Measurements from ENCODE around the gene FAM20C. TPM values are rescaled to one million over a fixed set of nuclear protein-coding genes. Genes with fewer than 3 reads are reported as not detected.

FAM20C gene
- total RNA-seq, 1 donor from 2014 or later, result 10.0 TPM

- Histone ChIP-seq H3K9me3 (ENCODE audit: insufficient read depth, low read depth, low read length) (peaks cover 8% of the 10 kb centered on the region), H3K9ac (ENCODE audit: low read length) (no peak overlapping the region), H3K36me3 (ENCODE audit: insufficient read depth, low read length) (peaks cover 52% of the 10 kb centered on the region), H3K27ac (ENCODE audit: low read depth, low read length) (no peak overlapping the region), H3K79me2 (ENCODE audit: insufficient read depth, low read length) (peaks cover 69% of the 10 kb centered on the region), H3K4me1 (ENCODE audit: insufficient read depth, low read length) (peaks cover 15% of the 10 kb centered on the region), H2AFZ (ENCODE audit: low read depth, low read length) (no peak overlapping the region), H4K20me1 (ENCODE audit: insufficient read depth, low read length) (peaks cover 98% of the 10 kb centered on the region), H3K27me3 (ENCODE audit: insufficient read depth, low read length) (no peaks in the 10 kb centered on the region), H3K4me3 (ENCODE audit: insufficient read depth, low read depth, low read length) (no peak overlapping the region), H3K4me2 (ENCODE audit: low read length) (no peak overlapping the region)
- Mint-ChIP-seq H3K4me3 (ENCODE audit: unreplicated experiment) (no peak overlapping the region), H3K27ac (ENCODE audit: unreplicated experiment) (no peak overlapping the region), H3K36me3 (ENCODE audit: low read depth, unreplicated experiment) (peaks cover 29% of the 10 kb centered on the region), H3K4me1 (ENCODE audit: low read depth, unreplicated experiment) (no peaks in the 10 kb centered on the region), H3K27me3 (ENCODE audit: low read depth, unreplicated experiment) (peaks cover 43% of the 10 kb centered on the region), H3K9me3 (ENCODE audit: unreplicated experiment) (peaks cover 6% of the 10 kb centered on the region)
- no peak for TF ChIP-seq CTCF (IDR thresholded peaks at IDR 0.05; ENCODE audit: insufficient read depth, low read depth, low read length)
- TF ChIP-seq EZH2 (IDR thresholded peaks at IDR 0.05; ENCODE audit: insufficient read depth, low read length), result no peak
- DNase-seq (ENCODE audit: low read depth) (no peak), FAIRE-seq (no peak)
These were observed 7.9 kb downstream of the FAM20C start for GRCh38 chr7:200290-200689.

GRCh38 chr7:200704-201103 lies 8.3 kb downstream of the FAM20C start:
- Mint-ChIP-seq H3K27ac (ENCODE audit: unreplicated experiment) (no peak overlapping the region), H3K4me1 (ENCODE audit: low read depth, unreplicated experiment) (no peaks in the 10 kb centered on the region), H3K36me3 (ENCODE audit: low read depth, unreplicated experiment) (peaks cover 29% of the 10 kb centered on the region), H3K9me3 (ENCODE audit: unreplicated experiment) (peaks cover 6% of the 10 kb centered on the region), H3K27me3 (ENCODE audit: low read depth, unreplicated experiment) (peaks cover 42% of the 10 kb centered on the region), H3K4me3 (ENCODE audit: unreplicated experiment) (no peak overlapping the region)
- Histone ChIP-seq H3K79me2 (ENCODE audit: insufficient read depth, low read length) (peaks cover 65% of the 10 kb centered on the region), H3K36me3 (ENCODE audit: insufficient read depth, low read length) (peaks cover 51% of the 10 kb centered on the region), H3K27me3 (ENCODE audit: insufficient read depth, low read length) (no peaks in the 10 kb centered on the region), H3K4me2 (ENCODE audit: low read length) (no peak overlapping the region), H2AFZ (ENCODE audit: low read depth, low read length) (no peak overlapping the region), H4K20me1 (ENCODE audit: insufficient read depth, low read length) (peaks cover 98% of the 10 kb centered on the region), H3K9me3 (ENCODE audit: insufficient read depth, low read depth, low read length) (peaks cover 8% of the 10 kb centered on the region), H3K9ac (ENCODE audit: low read length) (no peak overlapping the region), H3K4me1 (ENCODE audit: insufficient read depth, low read length) (peaks cover 11% of the 10 kb centered on the region), H3K27ac (ENCODE audit: low read depth, low read length) (no peak overlapping the region), H3K4me3 (ENCODE audit: insufficient read depth, low read depth, low read length) (no peak overlapping the region)
- TF ChIP-seq CTCF (IDR thresholded peaks at IDR 0.05; ENCODE audit: insufficient read depth, low read depth, low read length), result no peak
- no peak for TF ChIP-seq EZH2 (IDR thresholded peaks at IDR 0.05; ENCODE audit: insufficient read depth, low read length)
- DNase-seq (ENCODE audit: low read depth) (no peak), FAIRE-seq (no peak)

- Histone ChIP-seq H3K4me3 (ENCODE audit: insufficient read depth, low read depth, low read length) (no peak overlapping the region), H4K20me1 (ENCODE audit: insufficient read depth, low read length) (peaks cover 91% of the 10 kb centered on the region), H3K4me1 (ENCODE audit: insufficient read depth, low read length) (no peaks in the 10 kb centered on the region), H2AFZ (ENCODE audit: low read depth, low read length) (no peak overlapping the region), H3K4me2 (ENCODE audit: low read length) (no peak overlapping the region), H3K9ac (ENCODE audit: low read length) (no peak overlapping the region), H3K27ac (ENCODE audit: low read depth, low read length) (no peak overlapping the region), H3K27me3 (ENCODE audit: insufficient read depth, low read length) (no peaks in the 10 kb centered on the region), H3K36me3 (ENCODE audit: insufficient read depth, low read length) (peaks cover 25% of the 10 kb centered on the region), H3K79me2 (ENCODE audit: insufficient read depth, low read length) (peaks cover 40% of the 10 kb centered on the region), H3K9me3 (ENCODE audit: insufficient read depth, low read depth, low read length) (peaks cover 8% of the 10 kb centered on the region)
- Mint-ChIP-seq H3K4me3 (ENCODE audit: unreplicated experiment) (no peak overlapping the region), H3K27me3 (ENCODE audit: low read depth, unreplicated experiment) (peaks cover 12% of the 10 kb centered on the region), H3K36me3 (ENCODE audit: low read depth, unreplicated experiment) (peaks cover 20% of the 10 kb centered on the region), H3K9me3 (ENCODE audit: unreplicated experiment) (peaks cover 5% of the 10 kb centered on the region), H3K4me1 (ENCODE audit: low read depth, unreplicated experiment) (no peaks in the 10 kb centered on the region), H3K27ac (ENCODE audit: unreplicated experiment) (no peak overlapping the region)
- no peak for DNase-seq (ENCODE audit: low read depth)
- TF ChIP-seq EZH2 (IDR thresholded peaks at IDR 0.05; ENCODE audit: insufficient read depth, low read length) (no peak), CTCF (IDR thresholded peaks at IDR 0.05; ENCODE audit: insufficient read depth, low read depth, low read length) (no peak)
- FAIRE-seq, result no peak
These were observed 12.0 kb downstream of the FAM20C start for GRCh38 chr7:204326-204725.

All from astrocyte (in vitro differentiated cells and primary cell).